Activated CD4-positive, alpha-beta T cell treated with anti-CD3 and anti-CD28 coated beads, Interleukin-2, amount 50 U/mL, for 24 hours (primary cell): ENCODE measurements around the gene TAS2R8.

ENCODE experiments used
- DNase-seq, 2 donors: peaks; one replicate each; pipeline ENCODE4 v3.0.0-alpha.2; 2020; ENCODE audit warnings: low read depth in 1 of 2, low spot score in 1 of 2

TAS2R8 gene

GRCh38 chr12:10756194-10756593 is 50.9 kb downstream of the TAS2R8 start:
- no peak for DNase-seq
